HL-60 (cell line): ENCODE results near the gene CIAO3.

ENCODE experiments used
- DNase-seq, 2 experiments: peaks; one replicate each; pipeline ENCODE4 v3.0.0-alpha.2; 2010 to 2020; ENCODE audit warnings: low read depth in 1 of 2, low spot score in 1 of 2
- H3K27ac ChIP-seq: fragments of 250-450 bp; sonication (Bioruptor Pico); replicated peaks from 2 replicates; pipeline ENCODE4 v1.5.1; 2020; ENCODE audit warnings: mild to moderate bottlenecking, moderate library complexity
- H3K27me3 ChIP-seq: fragments of 250-450 bp; sonication (Bioruptor Pico); 2 replicates; pipeline ENCODE4 v1.5.1; 2021; ENCODE audit warnings: mild to moderate bottlenecking, moderate library complexity; ENCODE audit not compliant: insufficient read depth, poor library complexity, severe bottlenecking
- H3K4me3 ChIP-seq: replicated peaks from 2 replicates; pipeline ENCODE4 v1.5.1; 2011; ENCODE audit warnings: mild to moderate bottlenecking, control low read depth, low read length; ENCODE audit not compliant: insufficient read depth
- GABPA ChIP-seq: IDR thresholded peaks from 2 replicates; pipeline ENCODE4 v1.6.1; 2012; ENCODE audit warnings: low read depth
- POLR2AphosphoS5 ChIP-seq: IDR thresholded peaks from 2 replicates; pipeline ENCODE4 v1.6.1; 2012; ENCODE audit warnings: low read depth
- SPI1 ChIP-seq: IDR thresholded peaks from 2 replicates; pipeline ENCODE4 v1.6.1; 2012; ENCODE audit warnings: low read depth, mild to moderate bottlenecking, borderline replicate concordance
- TF ChIP-seq, protein P1 (sequence below): IDR thresholded peaks from 2 replicates; pipeline ENCODE4 v1.6.1; 2012; ENCODE audit warnings: low read depth; ENCODE audit not compliant: insufficient replicate concordance
- TF ChIP-seq, protein P2 (sequence below): IDR thresholded peaks from one replicate; pipeline ENCODE4 v1.5.1; 2011; ENCODE audit warnings: low read length, control low read depth, inconsistent platforms; ENCODE audit not compliant: insufficient read depth

The CIAO3 gene

DNA sequence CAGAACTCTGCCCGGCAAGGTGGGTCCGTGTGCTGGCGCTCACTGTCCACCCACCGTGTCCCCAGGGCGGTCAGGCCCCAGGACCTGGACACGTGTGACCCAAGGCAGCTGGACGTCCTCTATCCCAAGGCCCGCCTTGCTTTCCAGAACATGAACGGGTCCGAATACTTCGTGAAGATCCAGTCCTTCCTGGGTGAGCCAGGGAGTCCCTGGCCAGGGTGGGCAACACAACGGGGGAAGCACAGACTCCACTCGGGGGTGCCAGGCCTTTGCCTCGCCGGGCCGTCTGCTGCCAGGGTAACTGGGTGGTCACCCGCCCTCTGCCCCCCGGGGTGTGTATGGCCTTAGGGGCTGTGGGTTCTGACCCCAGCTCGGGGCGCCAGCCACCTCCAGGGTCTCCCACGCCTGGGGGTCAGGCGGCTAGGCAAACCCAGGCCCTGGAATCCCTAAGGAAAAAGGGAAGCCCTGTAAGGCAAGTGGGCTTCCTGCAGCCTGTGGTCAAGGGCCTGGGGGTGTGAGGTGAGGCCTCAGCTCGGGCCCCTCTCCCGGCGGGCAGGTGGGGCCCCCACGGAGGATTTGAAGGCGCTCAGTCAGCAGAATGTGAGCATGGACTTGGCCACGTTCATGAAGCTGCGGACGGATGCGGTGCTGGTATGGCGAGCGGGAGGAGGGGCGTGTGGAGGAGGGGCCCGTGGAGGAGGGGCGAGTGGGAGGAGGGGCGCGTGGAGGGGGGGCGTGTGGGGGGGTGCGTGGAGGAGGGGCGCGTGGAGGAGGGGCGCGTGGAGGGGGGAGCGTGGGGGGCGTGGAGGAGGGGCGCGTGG lies 26.2 kb upstream of the CIAO3 start:
- Histone ChIP-seq H3K4me3 (no peak overlapping the region), H3K27me3 (no peaks in the 10 kb centered on the region), H3K27ac (no peak overlapping the region)
- DNase-seq: no peak
- TF ChIP-seq, protein P1, sequence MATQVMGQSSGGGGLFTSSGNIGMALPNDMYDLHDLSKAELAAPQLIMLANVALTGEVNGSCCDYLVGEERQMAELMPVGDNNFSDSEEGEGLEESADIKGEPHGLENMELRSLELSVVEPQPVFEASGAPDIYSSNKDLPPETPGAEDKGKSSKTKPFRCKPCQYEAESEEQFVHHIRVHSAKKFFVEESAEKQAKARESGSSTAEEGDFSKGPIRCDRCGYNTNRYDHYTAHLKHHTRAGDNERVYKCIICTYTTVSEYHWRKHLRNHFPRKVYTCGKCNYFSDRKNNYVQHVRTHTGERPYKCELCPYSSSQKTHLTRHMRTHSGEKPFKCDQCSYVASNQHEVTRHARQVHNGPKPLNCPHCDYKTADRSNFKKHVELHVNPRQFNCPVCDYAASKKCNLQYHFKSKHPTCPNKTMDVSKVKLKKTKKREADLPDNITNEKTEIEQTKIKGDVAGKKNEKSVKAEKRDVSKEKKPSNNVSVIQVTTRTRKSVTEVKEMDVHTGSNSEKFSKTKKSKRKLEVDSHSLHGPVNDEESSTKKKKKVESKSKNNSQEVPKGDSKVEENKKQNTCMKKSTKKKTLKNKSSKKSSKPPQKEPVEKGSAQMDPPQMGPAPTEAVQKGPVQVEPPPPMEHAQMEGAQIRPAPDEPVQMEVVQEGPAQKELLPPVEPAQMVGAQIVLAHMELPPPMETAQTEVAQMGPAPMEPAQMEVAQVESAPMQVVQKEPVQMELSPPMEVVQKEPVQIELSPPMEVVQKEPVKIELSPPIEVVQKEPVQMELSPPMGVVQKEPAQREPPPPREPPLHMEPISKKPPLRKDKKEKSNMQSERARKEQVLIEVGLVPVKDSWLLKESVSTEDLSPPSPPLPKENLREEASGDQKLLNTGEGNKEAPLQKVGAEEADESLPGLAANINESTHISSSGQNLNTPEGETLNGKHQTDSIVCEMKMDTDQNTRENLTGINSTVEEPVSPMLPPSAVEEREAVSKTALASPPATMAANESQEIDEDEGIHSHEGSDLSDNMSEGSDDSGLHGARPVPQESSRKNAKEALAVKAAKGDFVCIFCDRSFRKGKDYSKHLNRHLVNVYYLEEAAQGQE: no peak
- TF ChIP-seq SPI1 (no peak), POLR2AphosphoS5 (no peak), GABPA (no peak)
- TF ChIP-seq, protein P2, sequence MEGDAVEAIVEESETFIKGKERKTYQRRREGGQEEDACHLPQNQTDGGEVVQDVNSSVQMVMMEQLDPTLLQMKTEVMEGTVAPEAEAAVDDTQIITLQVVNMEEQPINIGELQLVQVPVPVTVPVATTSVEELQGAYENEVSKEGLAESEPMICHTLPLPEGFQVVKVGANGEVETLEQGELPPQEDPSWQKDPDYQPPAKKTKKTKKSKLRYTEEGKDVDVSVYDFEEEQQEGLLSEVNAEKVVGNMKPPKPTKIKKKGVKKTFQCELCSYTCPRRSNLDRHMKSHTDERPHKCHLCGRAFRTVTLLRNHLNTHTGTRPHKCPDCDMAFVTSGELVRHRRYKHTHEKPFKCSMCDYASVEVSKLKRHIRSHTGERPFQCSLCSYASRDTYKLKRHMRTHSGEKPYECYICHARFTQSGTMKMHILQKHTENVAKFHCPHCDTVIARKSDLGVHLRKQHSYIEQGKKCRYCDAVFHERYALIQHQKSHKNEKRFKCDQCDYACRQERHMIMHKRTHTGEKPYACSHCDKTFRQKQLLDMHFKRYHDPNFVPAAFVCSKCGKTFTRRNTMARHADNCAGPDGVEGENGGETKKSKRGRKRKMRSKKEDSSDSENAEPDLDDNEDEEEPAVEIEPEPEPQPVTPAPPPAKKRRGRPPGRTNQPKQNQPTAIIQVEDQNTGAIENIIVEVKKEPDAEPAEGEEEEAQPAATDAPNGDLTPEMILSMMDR: no peak

DNA sequence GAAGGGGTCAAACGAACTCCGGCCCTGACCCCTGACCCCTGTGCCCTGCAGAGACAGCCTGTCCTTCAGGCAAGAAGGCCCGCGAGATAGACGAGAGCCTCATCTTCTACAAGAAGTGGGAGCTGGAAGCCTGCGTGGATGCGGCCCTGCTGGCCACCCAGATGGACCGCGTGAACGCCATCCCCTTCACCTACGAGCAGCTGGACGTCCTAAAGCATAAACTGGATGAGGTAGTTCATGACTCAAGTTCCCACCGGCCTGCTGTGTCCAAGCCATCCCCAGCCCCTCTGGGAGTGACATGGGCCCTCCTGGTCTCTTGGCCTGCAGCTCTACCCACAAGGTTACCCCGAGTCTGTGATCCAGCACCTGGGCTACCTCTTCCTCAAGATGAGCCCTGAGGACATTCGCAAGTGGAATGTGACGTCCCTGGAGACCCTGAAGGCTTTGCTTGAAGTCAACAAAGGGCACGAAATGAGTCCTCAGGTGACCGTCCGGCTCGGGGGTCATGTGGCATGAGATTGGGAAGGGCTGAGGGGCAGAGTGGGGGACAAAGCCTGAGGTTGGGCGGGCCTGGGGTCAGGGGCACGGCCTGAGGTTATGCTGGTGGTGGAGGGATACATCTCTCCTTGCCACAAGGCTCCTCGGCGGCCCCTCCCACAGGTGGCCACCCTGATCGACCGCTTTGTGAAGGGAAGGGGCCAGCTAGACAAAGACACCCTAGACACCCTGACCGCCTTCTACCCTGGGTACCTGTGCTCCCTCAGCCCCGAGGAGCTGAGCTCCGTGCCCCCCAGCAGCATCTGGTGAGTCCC lies 25.4 kb upstream of the CIAO3 start:
- Histone ChIP-seq H3K27ac (no peak overlapping the region), H3K4me3 (no peak overlapping the region), H3K27me3 (no peaks in the 10 kb centered on the region)
- no peak for TF ChIP-seq GABPA
- no peak for DNase-seq

DNA sequence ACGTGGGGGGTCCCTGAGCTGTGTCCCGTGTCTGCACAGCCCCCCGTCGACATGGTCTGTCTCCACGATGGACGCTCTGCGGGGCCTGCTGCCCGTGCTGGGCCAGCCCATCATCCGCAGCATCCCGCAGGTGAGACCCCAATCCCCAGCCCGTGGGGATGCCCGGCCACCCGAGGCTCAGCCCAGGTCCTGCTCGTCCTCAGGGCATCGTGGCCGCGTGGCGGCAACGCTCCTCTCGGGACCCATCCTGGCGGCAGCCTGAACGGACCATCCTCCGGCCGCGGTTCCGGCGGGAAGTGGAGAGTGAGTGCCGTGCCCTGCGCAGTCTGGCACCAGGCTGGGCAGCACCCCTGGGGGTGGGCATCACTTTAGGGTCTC lies 24.7 kb upstream of the CIAO3 start:
- H3K4me3 ChIP-seq: no peak overlapping the region
- TF ChIP-seq GABPA: no peak
- no peak for TF ChIP-seq SPI1
- TF ChIP-seq, protein P1: no peak
- TF ChIP-seq POLR2AphosphoS5: no peak
- TF ChIP-seq, protein P2: no peak
- no peak for DNase-seq
- no peaks in the 10 kb centered on the region for H3K27me3 ChIP-seq
- H3K27ac ChIP-seq: no peak overlapping the region

DNA sequence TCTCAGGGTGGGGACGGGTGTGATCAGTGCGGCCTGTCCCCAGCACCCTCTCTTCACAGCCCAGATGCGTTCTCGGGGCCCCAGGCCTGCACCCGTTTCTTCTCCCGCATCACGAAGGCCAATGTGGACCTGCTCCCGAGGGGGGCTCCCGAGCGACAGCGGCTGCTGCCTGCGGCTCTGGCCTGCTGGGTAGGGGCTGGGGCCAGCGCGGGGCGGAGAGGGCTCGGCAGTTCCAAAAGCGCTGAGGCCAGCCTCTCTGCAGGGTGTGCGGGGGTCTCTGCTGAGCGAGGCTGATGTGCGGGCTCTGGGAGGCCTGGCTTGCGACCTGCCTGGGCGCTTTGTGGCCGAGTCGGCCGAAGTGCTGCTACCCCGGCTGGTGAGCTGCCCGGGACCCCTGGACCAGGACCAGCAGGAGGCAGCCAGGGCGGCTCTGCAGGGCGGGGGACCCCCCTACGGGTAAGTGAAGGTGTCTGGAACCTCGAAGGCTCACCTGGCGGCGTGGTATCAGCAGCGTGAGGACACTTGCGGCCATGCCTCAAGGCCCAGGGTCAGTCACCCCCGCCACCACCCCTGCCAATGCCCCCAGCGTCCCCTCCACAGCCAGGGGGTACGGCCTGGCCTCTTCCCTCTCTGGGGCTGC lies 24.2 kb upstream of the CIAO3 start:
- H3K27ac ChIP-seq: no peak overlapping the region
- H3K4me3 ChIP-seq: no peak overlapping the region
- no peaks in the 10 kb centered on the region for H3K27me3 ChIP-seq
- TF ChIP-seq SPI1: no peak
- TF ChIP-seq, protein P1: no peak
- TF ChIP-seq, protein P2: no peak
- TF ChIP-seq POLR2AphosphoS5: no peak
- TF ChIP-seq GABPA: no peak
- no peak for DNase-seq
